ENCODE results near the gene FAM135A. TPM values are rescaled to one million over a fixed set of nuclear protein-coding genes. Genes with fewer than 3 reads are reported as not detected.
A peak's percentile ranks its signal among the peaks of the same experiment; 100 is the strongest.
"Not testable (repeated sequence)": the region's sequence is repeated elsewhere in the genome, so short reads cannot be mapped to it uniquely, and the experiment has no call there.

The FAM135A gene
- total RNA-seq, 4 donors from 2014 or later = 51.2 to 93.6 (median 82.5) TPM

- peak in 1 of 3 donors; percentile 51 for DNase-seq
- Histone ChIP-seq H3K27ac (peak overlapping the region in 1 of 4 donors; percentile 7), H3K4me1 (peaks cover 0 to 10% (median 0%) of the 10 kb centered on the region in 4 donors), H3K36me3 (peaks cover 0 to 18% (median 0%) of the 10 kb centered on the region in 3 donors), H3K27me3 (no peaks in the 10 kb centered on the region), H3K4me3 (no peak overlapping the region), H3K9me3 (no peaks in the 10 kb centered on the region)
- TF ChIP-seq POLR2A (IDR thresholded peaks at IDR 0.05) = no peak
- TF ChIP-seq, protein P1, sequence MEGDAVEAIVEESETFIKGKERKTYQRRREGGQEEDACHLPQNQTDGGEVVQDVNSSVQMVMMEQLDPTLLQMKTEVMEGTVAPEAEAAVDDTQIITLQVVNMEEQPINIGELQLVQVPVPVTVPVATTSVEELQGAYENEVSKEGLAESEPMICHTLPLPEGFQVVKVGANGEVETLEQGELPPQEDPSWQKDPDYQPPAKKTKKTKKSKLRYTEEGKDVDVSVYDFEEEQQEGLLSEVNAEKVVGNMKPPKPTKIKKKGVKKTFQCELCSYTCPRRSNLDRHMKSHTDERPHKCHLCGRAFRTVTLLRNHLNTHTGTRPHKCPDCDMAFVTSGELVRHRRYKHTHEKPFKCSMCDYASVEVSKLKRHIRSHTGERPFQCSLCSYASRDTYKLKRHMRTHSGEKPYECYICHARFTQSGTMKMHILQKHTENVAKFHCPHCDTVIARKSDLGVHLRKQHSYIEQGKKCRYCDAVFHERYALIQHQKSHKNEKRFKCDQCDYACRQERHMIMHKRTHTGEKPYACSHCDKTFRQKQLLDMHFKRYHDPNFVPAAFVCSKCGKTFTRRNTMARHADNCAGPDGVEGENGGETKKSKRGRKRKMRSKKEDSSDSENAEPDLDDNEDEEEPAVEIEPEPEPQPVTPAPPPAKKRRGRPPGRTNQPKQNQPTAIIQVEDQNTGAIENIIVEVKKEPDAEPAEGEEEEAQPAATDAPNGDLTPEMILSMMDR (IDR thresholded peaks at IDR 0.05) = no peak
Measured at GRCh38 chr6:70456735-70457134, 43.4 kb downstream of the FAM135A start.

DNA sequence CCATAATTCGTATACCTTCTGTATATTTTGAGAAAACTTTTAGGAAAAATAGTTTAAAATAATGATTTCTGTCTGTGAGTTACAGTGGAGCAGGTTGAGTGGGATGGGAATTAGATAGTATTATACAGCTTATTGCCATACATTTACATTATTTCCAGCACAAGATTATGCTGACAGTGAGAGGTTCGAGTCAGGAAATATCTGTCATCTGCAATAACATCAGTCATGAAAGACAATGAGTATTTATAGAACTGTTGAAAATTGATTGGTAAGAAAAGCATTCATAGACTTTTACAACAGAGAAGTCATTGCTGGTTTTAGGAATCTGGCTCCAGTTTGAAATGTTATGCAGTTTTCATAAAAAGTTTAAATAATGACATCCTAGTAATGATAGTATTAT is 45.9 kb downstream of the FAM135A start:
- DNase-seq = no peak
- peaks cover 0 to 10% (median 0%) of the 10 kb centered on the region in 4 donors for H3K4me1 ChIP-seq
- no peak overlapping the region for H3K27ac ChIP-seq
- H3K27me3 ChIP-seq = no peaks in the 10 kb centered on the region
- no peak for TF ChIP-seq POLR2A (IDR thresholded peaks at IDR 0.05)
- TF ChIP-seq, protein P1 (IDR thresholded peaks at IDR 0.05) = no peak
- no peaks in the 10 kb centered on the region for H3K9me3 ChIP-seq
- H3K4me3 ChIP-seq = no peak overlapping the region
- no peaks in the 10 kb centered on the region for H3K36me3 ChIP-seq

GRCh38 chr6:70459699-70460098 is 46.4 kb downstream of the FAM135A start:
- H3K4me1 ChIP-seq, DNase-seq, H3K27ac ChIP-seq, H3K27me3 ChIP-seq, H3K36me3 ChIP-seq, H3K9me3 ChIP-seq, H3K4me3 ChIP-seq: not testable (repeated sequence)

DNA sequence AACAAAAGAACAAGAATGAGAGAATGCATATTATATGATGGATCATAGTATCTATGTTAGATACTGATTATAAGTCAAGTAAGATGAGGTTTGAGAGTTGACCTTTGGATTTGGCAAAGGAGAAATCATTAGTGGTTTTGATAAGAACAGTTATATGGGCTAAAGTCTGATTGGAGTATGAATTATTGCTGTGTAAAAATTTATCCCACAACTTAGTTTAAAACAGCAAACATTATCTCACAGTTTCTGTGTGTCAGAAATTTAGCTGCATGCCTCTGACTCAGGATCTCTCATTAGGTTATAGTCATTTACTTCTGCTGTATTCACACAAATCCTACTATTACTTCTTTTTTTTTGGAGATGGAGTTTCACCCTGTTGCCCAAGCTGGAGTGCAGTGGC is 56.7 kb downstream of the FAM135A start:
- H3K27ac ChIP-seq = no peak overlapping the region

DNA sequence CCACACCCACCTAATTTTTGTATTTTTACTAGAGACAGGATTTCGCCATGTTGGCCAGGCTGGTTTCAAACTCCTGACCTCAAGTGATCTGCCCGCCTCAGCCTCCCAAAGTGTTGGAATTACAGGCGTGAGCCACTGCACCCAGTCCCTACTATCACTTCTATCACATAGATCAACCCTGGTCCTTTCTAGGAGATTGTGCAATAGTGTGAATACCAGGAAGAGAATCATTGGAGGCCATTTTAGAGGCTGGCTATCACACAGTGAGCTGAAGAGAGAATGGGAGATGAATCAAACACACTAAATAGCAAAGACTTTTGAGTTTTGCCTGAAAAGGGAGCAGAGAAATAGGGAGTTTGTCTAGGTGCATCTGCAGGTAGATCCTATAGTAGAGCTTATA is 57.2 kb downstream of the FAM135A start:
- not testable (repeated sequence) for H3K4me3 ChIP-seq, DNase-seq, H3K27ac ChIP-seq

More for the DNA sequence above, 56.7 kb downstream of the FAM135A start:
- Histone ChIP-seq H3K36me3 (peaks cover 0 to 15% (median 0%) of the 10 kb centered on the region in 3 donors), H3K9me3 (no peaks in the 10 kb centered on the region), H3K4me3 (no peak overlapping the region), H3K4me1 (peaks cover 0 to 16% (median 0%) of the 10 kb centered on the region in 4 donors), H3K27me3 (no peaks in the 10 kb centered on the region)
- no peak for TF ChIP-seq POLR2A (IDR thresholded peaks at IDR 0.05)
- TF ChIP-seq, protein P1 (IDR thresholded peaks at IDR 0.05) = no peak
- DNase-seq = no peak

GRCh38 chr6:70474751-70475150 is 61.4 kb downstream of the FAM135A start:
- no peak for DNase-seq

More for the DNA sequence above, 57.2 kb downstream of the FAM135A start:
- not testable (repeated sequence) for H3K9me3 ChIP-seq, H3K27me3 ChIP-seq
- Histone ChIP-seq H3K36me3 (peaks cover 0 to 17% (median 0%) of the 10 kb centered on the region in 3 donors), H3K4me1 (peaks cover 0 to 16% (median 0%) of the 10 kb centered on the region in 4 donors)

More at GRCh38 chr6:70474751-70475150, 61.4 kb downstream of the FAM135A start:
- Histone ChIP-seq H3K27me3 (no peaks in the 10 kb centered on the region), H3K4me3 (no peak overlapping the region), H3K9me3 (no peaks in the 10 kb centered on the region), H3K4me1 (peaks cover 0 to 9% (median 0%) of the 10 kb centered on the region in 4 donors), H3K27ac (no peak overlapping the region), H3K36me3 (peaks cover 0 to 46% (median 0%) of the 10 kb centered on the region in 3 donors)
- no peak for TF ChIP-seq POLR2A (IDR thresholded peaks at IDR 0.05)
- TF ChIP-seq, protein P1 (IDR thresholded peaks at IDR 0.05) = no peak

Measured in Peyer's patch (tissue), 4 donors.